A172 (cell line): ENCODE data around the gene MEP1A. TPM values are rescaled to one million over a fixed set of nuclear protein-coding genes. Genes with fewer than 3 reads are reported as not detected.

Experiments used
- DNase-seq: peaks from one replicate; pipeline ENCODE4 v3.0.0-alpha.2; 2015; ENCODE audit warnings: low spot score
- total RNA-seq: library from RNA; depleted of rRNA; stranded (reverse); fragments of >200 nt; shearing (Covaris generic); gene quantifications from 2 replicates; pipeline ENCODE4 v1.2.3, GENCODE V29; 2014

The MEP1A gene
- total RNA-seq, 1 experiment from 2014 or later: not detected

GRCh38 chr6:46776070-46776712 lies 17.0 kb upstream of the MEP1A start:
- no peak for DNase-seq

GRCh38 chr6:46777476-46778346 lies 15.5 kb upstream of the MEP1A start:
- DNase-seq: no peak

- peak; percentile 57 for DNase-seq
These were observed 11.5 kb upstream of the MEP1A start for GRCh38 chr6:46781478-46782378.

GRCh38 chr6:46784535-46784934 lies 8.7 kb upstream of the MEP1A start:
- no peak for DNase-seq

GRCh38 chr6:46787871-46788540 lies 5.2 kb upstream of the MEP1A start:
- DNase-seq: no peak

- no peak for DNase-seq
These were observed 4.4 kb upstream of the MEP1A start for GRCh38 chr6:46788791-46789190.

GRCh38 chr6:46789434-46790354 lies 3.5 kb upstream of the MEP1A start:
- DNase-seq: no peak

GRCh38 chr6:46790355-46790874 lies 2.8 kb upstream of the MEP1A start:
- DNase-seq: no peak

GRCh38 chr6:46792635-46793034 lies 554 bp upstream of the MEP1A start:
- DNase-seq: no peak

GRCh38 chr6:46794068-46794467 lies 879 bp downstream of the MEP1A start:
- no peak for DNase-seq

- no peak for DNase-seq
These were observed 2.6 kb downstream of the MEP1A start for GRCh38 chr6:46795816-46796215.

- no peak for DNase-seq
These were observed 3.8 kb downstream of the MEP1A start for GRCh38 chr6:46796848-46797580.

GRCh38 chr6:46799657-46800056 lies 6.5 kb downstream of the MEP1A start:
- DNase-seq: no peak

GRCh38 chr6:46808806-46809205 lies 15.6 kb downstream of the MEP1A start:
- no peak for DNase-seq

- peak; percentile 15 for DNase-seq
These were observed 21.9 kb downstream of the MEP1A start for GRCh38 chr6:46815130-46815529.

GRCh38 chr6:46816626-46817025 lies 23.4 kb downstream of the MEP1A start:
- no peak for DNase-seq

GRCh38 chr6:46819561-46819960 lies 26.4 kb downstream of the MEP1A start:
- DNase-seq: no peak

- DNase-seq: no peak
These were observed 28.3 kb downstream of the MEP1A start for GRCh38 chr6:46821458-46821881.

GRCh38 chr6:46828939-46829338 lies 35.8 kb downstream of the MEP1A start:
- no peak for DNase-seq

GRCh38 chr6:46832816-46833215 lies 39.6 kb downstream of the MEP1A start:
- DNase-seq: no peak
